Measurements from ENCODE around the gene NR1I3.

NR1I3 gene

GRCh38 chr1:161196521-161197451 lies 41.2 kb downstream of the NR1I3 start:
- DNase-seq (ENCODE audit: low read depth in 2 of 3, low spot score in 2 of 3) = no peak

GRCh38 chr1:161196111-161196510 lies 41.9 kb downstream of the NR1I3 start:
- no peak for DNase-seq (ENCODE audit: low read depth in 2 of 3, low spot score in 2 of 3)

DNA sequence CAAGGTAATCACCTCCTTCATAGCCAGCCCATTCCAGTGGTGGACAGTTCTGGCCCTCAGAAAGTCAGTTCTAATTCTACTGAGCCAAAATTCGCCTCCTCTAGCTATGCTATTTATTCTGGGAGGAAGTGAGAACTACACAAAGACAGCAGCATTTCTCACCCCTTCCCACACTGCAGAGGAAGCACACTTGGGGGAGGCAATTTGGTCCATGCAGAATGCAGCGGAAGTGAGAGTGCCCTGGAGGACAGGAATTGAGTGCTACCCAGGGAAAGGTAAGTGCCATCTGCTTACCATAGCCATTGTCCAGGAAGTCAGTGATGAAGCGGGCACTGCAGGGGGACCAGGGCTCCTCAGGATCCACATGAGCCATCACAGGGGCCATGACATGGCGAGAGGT lies 42.8 kb downstream of the NR1I3 start:
- DNase-seq (ENCODE audit: low read depth in 2 of 3, low spot score in 2 of 3) = no peak

DNA sequence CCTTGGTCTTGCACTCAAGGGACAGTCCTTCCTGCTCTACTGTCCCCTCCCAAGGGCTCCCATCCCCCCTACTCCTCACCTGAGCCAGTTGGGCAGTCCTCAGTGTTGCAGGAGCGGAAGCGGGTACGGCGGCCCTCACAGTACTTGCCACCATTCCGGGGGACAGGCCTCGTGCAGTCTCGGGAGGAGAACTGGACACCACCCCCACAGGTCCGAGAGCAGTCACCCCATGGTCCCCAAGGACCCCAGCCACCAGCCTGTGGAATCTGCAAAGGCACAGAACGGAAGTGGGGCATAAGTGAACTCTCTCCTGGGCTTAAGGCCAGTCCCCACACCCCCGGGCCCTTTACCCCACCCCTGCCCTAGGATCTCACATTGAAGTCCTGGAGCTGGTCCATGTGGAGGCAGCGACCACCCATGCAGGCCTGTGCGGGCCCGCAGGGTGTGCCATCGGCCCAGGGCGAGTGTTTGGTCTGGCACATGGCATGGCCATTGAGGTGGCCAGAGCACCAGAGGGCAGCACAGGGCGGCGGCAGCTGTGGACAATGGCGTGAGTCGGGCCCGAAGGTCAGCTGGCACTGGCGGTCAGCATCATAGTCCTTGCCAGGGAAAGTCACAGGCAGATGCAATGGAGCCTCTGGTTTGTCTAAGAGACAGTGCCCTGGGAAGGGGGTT lies 44.3 kb downstream of the NR1I3 start:
- DNase-seq (ENCODE audit: low read depth in 2 of 3, low spot score in 2 of 3) = no peak

DNA sequence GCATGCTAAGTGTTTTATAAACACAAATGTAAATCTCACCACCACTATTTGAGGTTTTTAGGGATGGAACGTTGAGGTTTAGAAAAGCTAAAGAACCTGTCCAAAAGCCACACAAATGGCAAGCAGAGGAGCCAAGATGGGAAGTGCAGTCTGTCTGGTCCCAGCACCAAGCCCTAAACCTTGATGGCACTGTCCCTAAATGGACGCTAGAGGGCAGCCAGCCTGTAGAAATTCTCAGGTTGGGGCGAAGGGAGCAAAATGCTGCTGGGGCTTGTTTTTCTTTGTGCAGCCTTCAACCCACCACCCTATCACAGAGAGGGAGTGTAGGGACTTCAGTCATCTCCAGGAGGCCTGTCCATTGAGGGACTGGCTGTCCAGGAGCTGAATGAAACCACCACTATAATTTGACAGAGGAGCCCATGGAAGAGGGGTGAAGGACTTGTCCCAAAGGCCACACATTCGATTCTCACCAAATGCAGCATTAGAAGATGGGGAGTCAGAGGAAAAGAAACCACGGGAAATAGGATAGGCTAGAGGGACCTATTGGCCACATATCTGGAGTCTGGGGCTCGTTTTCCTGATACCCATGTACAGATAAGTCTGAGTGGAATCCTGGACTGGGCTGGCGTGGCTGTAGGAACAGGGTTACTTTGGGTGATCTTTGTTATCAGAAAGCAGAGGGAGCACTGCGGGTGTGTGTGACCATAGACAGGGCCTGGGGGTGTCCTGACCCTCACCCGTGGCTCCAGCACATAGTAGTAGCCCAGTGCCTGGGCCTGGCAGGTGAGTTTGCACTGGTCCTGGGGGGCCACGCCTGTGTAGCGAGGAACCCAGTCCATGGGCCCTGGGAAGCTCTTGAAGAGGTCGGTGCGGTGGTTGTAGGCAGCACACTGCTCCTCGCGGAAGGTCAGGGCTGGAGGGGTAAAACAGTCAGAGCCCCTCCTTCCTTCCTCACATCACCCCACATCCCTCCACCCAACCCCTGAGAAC lies 45.2 kb downstream of the NR1I3 start:
- no peak for DNase-seq (ENCODE audit: low read depth in 2 of 3, low spot score in 2 of 3)

DNA sequence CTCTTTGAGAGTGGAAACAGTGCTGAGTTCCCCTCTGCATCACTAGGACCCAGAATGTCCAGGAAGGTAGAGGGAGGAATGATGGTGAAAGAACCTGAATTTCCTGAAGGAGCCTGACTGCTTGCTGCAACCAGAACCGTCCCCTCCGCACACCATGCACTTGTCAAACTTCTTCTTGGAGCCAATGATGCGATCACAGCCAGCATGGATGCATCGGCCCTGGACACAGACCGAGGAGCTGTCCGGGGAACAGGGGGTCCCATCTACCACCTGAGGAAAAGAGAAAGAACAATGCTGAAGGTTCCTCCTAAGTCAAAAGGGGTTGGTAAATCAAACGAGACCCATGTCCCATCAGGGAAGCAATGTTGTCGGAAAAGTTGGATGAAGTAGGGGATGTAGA lies 46.0 kb downstream of the NR1I3 start:
- no peak for DNase-seq (ENCODE audit: low read depth in 2 of 3, low spot score in 2 of 3)

DNA sequence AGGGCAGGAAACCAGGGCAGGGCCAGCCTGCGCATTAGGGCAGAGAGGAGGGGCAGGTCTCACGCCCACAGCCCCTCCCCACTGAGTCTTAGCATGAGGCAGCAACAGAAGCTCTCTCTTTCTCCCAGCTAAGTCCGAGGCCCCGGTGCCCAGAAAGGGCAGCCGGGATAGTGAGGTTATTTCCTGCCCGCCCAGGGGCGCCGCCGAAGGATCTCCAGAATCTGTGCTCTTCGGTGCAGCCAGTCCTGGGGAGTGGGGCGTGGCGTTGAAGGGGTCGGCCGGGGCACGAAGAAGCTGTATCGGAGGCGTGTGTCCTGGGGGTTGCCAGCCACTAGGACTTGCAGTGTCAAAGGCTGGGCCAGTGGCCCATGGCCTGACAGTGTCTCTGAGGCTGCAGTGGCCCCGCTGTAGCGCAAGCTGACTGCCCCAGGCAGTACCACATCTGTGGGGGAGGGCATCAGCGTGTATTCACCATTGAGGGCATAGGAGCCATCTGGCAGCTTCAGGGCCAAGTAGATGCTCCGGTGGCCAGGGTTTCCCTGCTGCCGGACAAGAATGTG lies 47.0 kb downstream of the NR1I3 start:
- no peak for DNase-seq (ENCODE audit: low read depth in 2 of 3, low spot score in 2 of 3)

- DNase-seq (ENCODE audit: low read depth in 2 of 3, low spot score in 2 of 3) = no peak
These were observed 49.0 kb downstream of the NR1I3 start for GRCh38 chr1:161189036-161189435.

GRCh38 chr1:161188381-161188780 lies 49.6 kb downstream of the NR1I3 start:
- no peak for DNase-seq (ENCODE audit: low read depth in 2 of 3, low spot score in 2 of 3)

- DNase-seq (ENCODE audit: low read depth in 2 of 3, low spot score in 2 of 3) = no peak
These were observed 50.7 kb downstream of the NR1I3 start for GRCh38 chr1:161187311-161187710.

DNA sequence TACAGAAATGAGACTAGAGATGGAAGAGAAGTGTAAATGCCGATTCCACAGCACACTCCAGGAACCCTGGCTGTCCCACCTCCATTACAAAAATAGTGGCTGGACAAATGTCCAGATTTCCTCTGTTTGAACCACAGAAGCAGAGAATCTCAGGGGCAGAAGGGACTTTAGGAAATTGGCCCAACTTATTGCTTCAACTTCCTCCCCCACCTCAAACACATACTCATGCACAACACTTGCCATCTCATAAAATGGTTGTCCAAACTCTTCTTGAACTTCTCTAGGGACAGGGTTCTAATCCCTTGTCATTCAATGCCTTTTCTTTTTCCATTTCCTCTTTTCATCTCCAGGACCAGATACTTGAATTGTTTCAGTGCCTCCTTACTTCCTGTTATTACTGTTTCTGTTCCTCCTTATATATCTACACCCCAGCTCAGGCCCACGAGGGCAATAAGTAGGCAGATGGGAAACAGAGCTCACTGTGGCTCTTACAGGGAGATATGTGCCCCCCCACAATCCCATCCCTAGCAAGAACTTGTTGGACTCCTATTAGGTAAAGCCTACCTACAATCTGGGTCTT lies 52.2 kb downstream of the NR1I3 start:
- no peak for DNase-seq (ENCODE audit: low read depth in 2 of 3, low spot score in 2 of 3)

- DNase-seq (ENCODE audit: low read depth in 2 of 3, low spot score in 2 of 3) = no peak
These were observed 52.7 kb downstream of the NR1I3 start for GRCh38 chr1:161185282-161185682.

- no peak for DNase-seq (ENCODE audit: low read depth in 2 of 3, low spot score in 2 of 3)
These were observed 55.8 kb downstream of the NR1I3 start for GRCh38 chr1:161182214-161182613.

DNA sequence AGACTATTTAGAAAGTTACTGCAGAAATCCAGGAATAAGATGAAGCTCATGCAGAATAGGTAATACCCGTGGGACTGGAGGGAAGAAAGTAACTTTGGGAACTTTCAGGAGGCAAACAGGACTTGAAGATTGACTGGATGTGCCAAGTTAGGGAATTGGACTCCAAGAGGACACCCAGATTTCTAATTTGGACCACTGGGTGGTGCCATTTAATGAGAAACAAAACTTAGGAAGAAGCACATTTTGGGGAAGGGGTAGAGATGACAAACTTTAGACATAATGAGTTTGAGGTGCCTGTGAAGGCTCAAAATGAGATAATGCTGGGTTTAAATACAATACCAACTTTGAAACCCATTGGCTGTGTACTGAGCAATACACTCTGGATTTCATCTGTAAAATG lies 57.4 kb downstream of the NR1I3 start:
- DNase-seq (ENCODE audit: low read depth in 2 of 3, low spot score in 2 of 3) = no peak

DNA sequence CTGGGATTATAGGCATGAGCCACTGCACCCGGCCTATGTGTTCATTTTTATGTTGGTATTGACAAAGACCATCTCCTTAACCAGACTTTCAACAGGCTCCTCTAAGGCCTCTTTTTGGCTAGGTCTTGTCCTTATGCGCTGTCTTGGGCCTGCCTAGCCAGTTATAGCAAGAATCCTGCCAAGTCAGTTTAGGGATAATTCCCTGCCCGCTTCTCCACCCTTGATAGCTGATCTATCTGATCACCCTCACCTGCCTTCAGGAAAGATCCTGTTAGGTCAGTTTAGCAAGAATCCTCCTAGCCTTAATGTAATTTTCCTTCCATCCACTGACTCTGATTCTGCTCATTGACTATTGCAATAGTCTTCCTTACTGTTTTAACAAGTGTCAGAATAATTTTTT lies 58.3 kb downstream of the NR1I3 start:
- DNase-seq (ENCODE audit: low read depth in 2 of 3, low spot score in 2 of 3) = no peak

Measured in activated CD8-positive, alpha-beta memory T cell treated with anti-CD3 and anti-CD28 coated beads for 48 hours (primary cell).